Kidney (tissue), 14 donors: ENCODE results near the gene ATP6V1G3. TPM values are rescaled to one million over a fixed set of nuclear protein-coding genes. Genes with fewer than 3 reads are reported as not detected.

Experiments used
- DNase-seq, 5 donors: peaks; one replicate each; pipeline ENCODE4 v3.0.0-alpha.2; 2013 to 2020
- FAIRE-seq: peaks from 2 replicates; lab custom pipeline; 2012; peaks lifted over from hg19 to GRCh38; lab: Jason Lieb, UNC
- H3K27ac ChIP-seq, 2 donors: one replicate each; pipeline ENCODE4 v1.7.0; 2013; ENCODE audit warnings: low read depth in 2 of 2, low read length in 2 of 2, inconsistent platforms in 1 of 2
- H3K27me3 ChIP-seq: one replicate; pipeline ENCODE4 v1.7.1; 2013; ENCODE audit warnings: low read length, inconsistent platforms; ENCODE audit not compliant: control insufficient read depth, insufficient read depth
- H3K36me3 ChIP-seq, 3 donors: one replicate each; pipeline versions ENCODE4 v1.7.0 to v1.7.1; 2013; ENCODE audit warnings: low read length in 3 of 3, control low read depth in 1 of 3, inconsistent platforms in 1 of 3; ENCODE audit not compliant: insufficient read depth in 3 of 3, control insufficient read depth in 2 of 3
- H3K4me1 ChIP-seq, 3 donors: one replicate each; pipeline versions ENCODE4 v1.7.0 to v1.7.1; 2013; ENCODE audit warnings: low read length in 3 of 3, inconsistent platforms in 1 of 3, low read depth in 1 of 3; ENCODE audit not compliant: control insufficient read depth in 2 of 3, insufficient read depth in 2 of 3
- H3K4me3 ChIP-seq, 3 donors: one replicate each; pipeline versions ENCODE4 v1.7.0 to v1.8.1; 2013; ENCODE audit warnings: low read length in 3 of 3, control low read depth in 1 of 3, inconsistent platforms in 1 of 3
- H3K9ac ChIP-seq, 3 donors: one replicate each; pipeline versions ENCODE4 v1.7.0 to v1.7.1; 2013; ENCODE audit warnings: low read length in 3 of 3, control low read depth in 1 of 3, inconsistent platforms in 1 of 3
- H3K9me3 ChIP-seq, 3 donors: one replicate each; pipeline versions ENCODE4 v1.7.0 to v1.7.1; 2013; ENCODE audit warnings: low read length in 3 of 3, control low read depth in 1 of 3, inconsistent platforms in 1 of 3; ENCODE audit not compliant: control insufficient read depth in 2 of 3, insufficient read depth in 1 of 3
- intact Hi-C: fragments of 100-400 bp; cut with DNase I; formaldehyde crosslinking; loops from one replicate; pipeline ENCODE4 v1.11.1; 2022
- polyA plus RNA-seq: library from polyadenylated mRNA; stranded (reverse); fragments of 350-450 nt; fragmentation: Illumina TruSeq; extraction: RNeasy Lipid Tissue Mini Kit (QIAGEN cat#74804); gene quantifications from one replicate; pipeline ENCODE4 v1.2.3, GENCODE V29; 2014; ENCODE audit warnings: low read depth, low replicate concordance; ENCODE audit not compliant: insufficient read depth
- total RNA-seq: library from RNA; stranded (reverse); fragmentation: NEBNext Ultra II Directional; extraction: Animal tissue kit (Norgen Biotek cat#: 25700); gene quantifications from one replicate; pipeline ENCODE4 v1.2.1, GENCODE V29; 2021
- TF ChIP-seq, protein P1 (sequence below): IDR thresholded peaks from 3 replicates; pipeline ENCODE4 v1.5.1; 2012; ENCODE audit warnings: mild to moderate bottlenecking, moderate library complexity, borderline replicate concordance; ENCODE audit not compliant: insufficient read depth; ENCODE audit errors: extremely low read depth
- donor health status: control.
- donor health status: control.
- donor health status: control.
- donor health status: control.
- donor health status: control.
- donor health status: DM: yes; HTN: yes; CAD: no.
- donor health status: Normal renal cell carcinoma (clear cell type).

ATP6V1G3 gene
- total and polyA plus RNA-seq, 2 donors from 2014 or later, result 1.9 to 102 TPM

DNA sequence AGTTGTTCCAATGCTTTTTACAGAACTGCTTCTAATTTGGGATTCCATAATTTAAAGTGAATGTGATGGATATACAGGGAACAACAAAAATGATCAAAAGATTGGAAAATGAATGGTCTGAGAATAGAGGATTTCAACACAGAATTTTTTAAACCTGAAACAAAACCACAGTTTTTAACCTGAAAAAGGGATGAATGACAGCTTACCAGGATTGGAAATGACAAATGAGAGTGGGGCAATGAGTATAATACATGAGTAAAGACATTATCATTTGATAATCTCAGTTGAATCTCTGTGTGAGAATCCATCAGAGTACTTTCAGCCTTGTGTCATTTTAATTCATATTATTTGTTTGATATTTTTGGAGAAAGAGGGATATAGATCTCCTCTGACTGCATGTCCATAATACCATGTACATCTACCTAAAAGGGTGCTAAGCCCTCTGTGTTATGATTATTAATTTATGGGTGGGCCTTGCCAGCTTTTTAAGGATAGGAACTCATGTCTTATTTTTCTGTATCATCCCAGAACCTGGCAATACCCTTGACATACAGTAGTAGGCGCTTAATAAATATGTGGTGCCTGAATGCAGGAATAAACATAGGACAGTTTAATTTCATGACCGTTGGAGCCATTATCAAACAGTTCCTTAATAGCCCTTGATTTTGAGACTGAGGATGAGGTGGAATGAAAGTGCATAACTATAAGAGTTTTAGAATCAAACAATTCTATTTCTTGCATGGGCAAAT lies 12.4 kb upstream of the ATP6V1G3 start:
- FAIRE-seq, result no peak
- Histone ChIP-seq H3K9me3 (no peaks in the 10 kb centered on the region), H3K9ac (no peak overlapping the region), H3K27ac (no peak overlapping the region), H3K27me3 (no peaks in the 10 kb centered on the region), H3K4me3 (no peak overlapping the region), H3K4me1 (no peaks in the 10 kb centered on the region), H3K36me3 (no peaks in the 10 kb centered on the region)
- TF ChIP-seq, protein P1, sequence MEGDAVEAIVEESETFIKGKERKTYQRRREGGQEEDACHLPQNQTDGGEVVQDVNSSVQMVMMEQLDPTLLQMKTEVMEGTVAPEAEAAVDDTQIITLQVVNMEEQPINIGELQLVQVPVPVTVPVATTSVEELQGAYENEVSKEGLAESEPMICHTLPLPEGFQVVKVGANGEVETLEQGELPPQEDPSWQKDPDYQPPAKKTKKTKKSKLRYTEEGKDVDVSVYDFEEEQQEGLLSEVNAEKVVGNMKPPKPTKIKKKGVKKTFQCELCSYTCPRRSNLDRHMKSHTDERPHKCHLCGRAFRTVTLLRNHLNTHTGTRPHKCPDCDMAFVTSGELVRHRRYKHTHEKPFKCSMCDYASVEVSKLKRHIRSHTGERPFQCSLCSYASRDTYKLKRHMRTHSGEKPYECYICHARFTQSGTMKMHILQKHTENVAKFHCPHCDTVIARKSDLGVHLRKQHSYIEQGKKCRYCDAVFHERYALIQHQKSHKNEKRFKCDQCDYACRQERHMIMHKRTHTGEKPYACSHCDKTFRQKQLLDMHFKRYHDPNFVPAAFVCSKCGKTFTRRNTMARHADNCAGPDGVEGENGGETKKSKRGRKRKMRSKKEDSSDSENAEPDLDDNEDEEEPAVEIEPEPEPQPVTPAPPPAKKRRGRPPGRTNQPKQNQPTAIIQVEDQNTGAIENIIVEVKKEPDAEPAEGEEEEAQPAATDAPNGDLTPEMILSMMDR, result no peak
- intact Hi-C loops, result no loop called here
- DNase-seq, result no peak

GRCh38 chr1:198550941-198551524 lies 10.6 kb upstream of the ATP6V1G3 start:
- FAIRE-seq (no peak), DNase-seq (no peak)
- TF ChIP-seq, protein P1, result no peak
- Histone ChIP-seq H3K9me3 (no peaks in the 10 kb centered on the region), H3K27ac (no peak overlapping the region), H3K27me3 (no peaks in the 10 kb centered on the region), H3K4me3 (no peak overlapping the region), H3K9ac (no peak overlapping the region), H3K36me3 (no peaks in the 10 kb centered on the region), H3K4me1 (no peaks in the 10 kb centered on the region)
- intact Hi-C loops, result no loop called here

GRCh38 chr1:198549866-198550265 lies 9.4 kb upstream of the ATP6V1G3 start:
- H3K27me3 ChIP-seq, result no peaks in the 10 kb centered on the region
- H3K4me3 ChIP-seq, result no peak overlapping the region
- TF ChIP-seq, protein P1, result no peak
- no peaks in the 10 kb centered on the region for H3K9me3 ChIP-seq
- intact Hi-C loops, result no loop called here
- no peaks in the 10 kb centered on the region for H3K36me3 ChIP-seq
- H3K9ac ChIP-seq, result no peak overlapping the region
- DNase-seq (no peak), FAIRE-seq (no peak)
- H3K4me1 ChIP-seq, result no peaks in the 10 kb centered on the region
- no peak overlapping the region for H3K27ac ChIP-seq
